ENCODE measurements around the gene BRME1. TPM values are rescaled to one million over a fixed set of nuclear protein-coding genes. Genes with fewer than 3 reads are reported as not detected.
"Not testable (repeated sequence)": the region's sequence is repeated elsewhere in the genome, so short reads cannot be mapped to it uniquely, and the experiment has no call there.

The BRME1 gene
- total RNA-seq, 2 experiments from 2014 or later, result 7.7 to 9.0 TPM

GRCh38 chr19:13923194-13923987, 17.5 kb upstream of the BRME1 start:
- POLR2A ChIA-PET, result no interaction called here
- intact Hi-C loops (cut with micrococcal nuclease), result no loop called here
- CTCF ChIA-PET, result interaction anchor here (1.1 to 1.5 kb wide), 2 partner anchors 125 to 136 kb away, joined by 3 to 4 read pairs; no protein-coding TSS in a partner anchor
- H3K36me3 Mint-ChIP-seq, result peaks cover 47% of the 10 kb centered on the region
- no peaks in the 10 kb centered on the region for H3K4me1 Mint-ChIP-seq (ENCODE audit: low read depth)
- no peak overlapping the region for H3K27ac Mint-ChIP-seq
- H3K9me3 Mint-ChIP-seq, result peaks cover 7% of the 10 kb centered on the region
- H3K27me3 Mint-ChIP-seq, result no peaks in the 10 kb centered on the region
- DNase-seq, result no peak
- H3K4me3 Mint-ChIP-seq, result no peak overlapping the region

- CTCF ChIA-PET, result interaction anchor here (1.1 to 1.7 kb wide), 3 partner anchors 15 to 151 kb away, joined by 3 to 4 read pairs (median 3); partner anchors contain the start of gene MISP3
- H3K27me3 Mint-ChIP-seq; POLR2A ChIA-PET; H3K4me3 Mint-ChIP-seq; intact Hi-C loops (cut with micrococcal nuclease); H3K27ac Mint-ChIP-seq; H3K4me1 Mint-ChIP-seq (ENCODE audit: low read depth); H3K9me3 Mint-ChIP-seq; DNase-seq: not testable (repeated sequence)
- H3K36me3 Mint-ChIP-seq, result peaks cover 40% of the 10 kb centered on the region
Measured at GRCh38 chr19:13922118-13922517, 16.2 kb upstream of the BRME1 start.

GRCh38 chr19:13920940-13921747, 15.2 kb upstream of the BRME1 start:
- DNase-seq, result peak; percentile 56
- POLR2A ChIA-PET, result interaction anchor here (0.6 kb wide), 1 partner anchor 12 kb away, joined by 5 read pairs; no protein-coding TSS in a partner anchor
- CTCF ChIA-PET, result interaction anchor here (0.6 to 1.7 kb wide), 5 partner anchors 14 to 1156 kb away, joined by 3 to 4 read pairs (median 3); partner anchors contain the start of gene MISP3
- Mint-ChIP-seq H3K36me3 (peaks cover 34% of the 10 kb centered on the region), H3K4me3 (no peak overlapping the region), H3K4me1 (ENCODE audit: low read depth) (no peaks in the 10 kb centered on the region), H3K27ac (peak overlapping the region; percentile 51), H3K27me3 (no peaks in the 10 kb centered on the region), H3K9me3 (peaks cover 7% of the 10 kb centered on the region)
- intact Hi-C loops (cut with micrococcal nuclease), result no loop called here

GRCh38 chr19:13920524-13920923, 14.6 kb upstream of the BRME1 start:
- POLR2A ChIA-PET, result interaction anchor here (0.6 kb wide), 1 partner anchor 12 kb away, joined by 5 read pairs; no protein-coding TSS in a partner anchor
- peaks cover 34% of the 10 kb centered on the region for H3K36me3 Mint-ChIP-seq
- CTCF ChIA-PET, result interaction anchor here (0.6 to 1.7 kb wide), 4 partner anchors 14 to 1155 kb away, joined by 3 to 4 read pairs (median 4); no protein-coding TSS in a partner anchor

GRCh38 chr19:13918726-13919411, 13.0 kb upstream of the BRME1 start:
- H3K27me3 Mint-ChIP-seq, result no peaks in the 10 kb centered on the region
- POLR2A ChIA-PET, result no interaction called here

More at GRCh38 chr19:13920524-13920923, 14.6 kb upstream of the BRME1 start:
- intact Hi-C loops (cut with micrococcal nuclease), result no loop called here
- Mint-ChIP-seq H3K4me1 (ENCODE audit: low read depth) (no peaks in the 10 kb centered on the region), H3K4me3 (no peak overlapping the region), H3K9me3 (peaks cover 7% of the 10 kb centered on the region), H3K27me3 (no peaks in the 10 kb centered on the region), H3K27ac (no peak overlapping the region)
- DNase-seq, result no peak

GRCh38 chr19:13917888-13918406, 12.0 kb upstream of the BRME1 start:
- intact Hi-C loops (cut with micrococcal nuclease), result no loop called here
- DNase-seq, result no peak
- H3K36me3 Mint-ChIP-seq, result peaks cover 29% of the 10 kb centered on the region
- H3K4me3 Mint-ChIP-seq, result no peak overlapping the region
- no peaks in the 10 kb centered on the region for H3K4me1 Mint-ChIP-seq (ENCODE audit: low read depth)
- H3K27ac Mint-ChIP-seq, result no peak overlapping the region
- POLR2A ChIA-PET, result no interaction called here
- H3K27me3 Mint-ChIP-seq, result no peaks in the 10 kb centered on the region
- peaks cover 7% of the 10 kb centered on the region for H3K9me3 Mint-ChIP-seq
- CTCF ChIA-PET, result interaction anchor here (0.6 to 0.8 kb wide), 2 partner anchors 16 to 554 kb away, joined by 3 read pairs; no protein-coding TSS in a partner anchor

More at GRCh38 chr19:13918726-13919411, 13.0 kb upstream of the BRME1 start:
- intact Hi-C loops (cut with micrococcal nuclease), result no loop called here
- Mint-ChIP-seq H3K36me3 (peaks cover 31% of the 10 kb centered on the region), H3K4me3 (no peak overlapping the region), H3K4me1 (ENCODE audit: low read depth) (no peaks in the 10 kb centered on the region), H3K27ac (no peak overlapping the region), H3K9me3 (peaks cover 7% of the 10 kb centered on the region)
- CTCF ChIA-PET, result interaction anchor here (0.6 to 0.8 kb wide), 3 partner anchors 16 to 553 kb away, joined by 3 read pairs; no protein-coding TSS in a partner anchor
- no peak for DNase-seq

GRCh38 chr19:13914777-13915176, 8.9 kb upstream of the BRME1 start:
- Mint-ChIP-seq H3K4me1 (ENCODE audit: low read depth) (no peaks in the 10 kb centered on the region), H3K27me3 (no peaks in the 10 kb centered on the region), H3K36me3 (peaks cover 18% of the 10 kb centered on the region), H3K9me3 (no peaks in the 10 kb centered on the region), H3K4me3 (no peak overlapping the region), H3K27ac (no peak overlapping the region)
- intact Hi-C loops (cut with micrococcal nuclease), result no loop called here
- POLR2A ChIA-PET, result no interaction called here
- CTCF ChIA-PET, result interaction anchor here (1.5 kb wide), 1 partner anchor 157 kb away, joined by 3 read pairs; the partner anchor contains the start of gene MISP3
- no peak for DNase-seq

- Mint-ChIP-seq H3K9me3 (no peaks in the 10 kb centered on the region), H3K27ac (no peak overlapping the region), H3K36me3 (peaks cover 20% of the 10 kb centered on the region), H3K27me3 (no peaks in the 10 kb centered on the region), H3K4me1 (ENCODE audit: low read depth) (no peaks in the 10 kb centered on the region), H3K4me3 (no peak overlapping the region)
- POLR2A ChIA-PET, result no interaction called here
- intact Hi-C loops (cut with micrococcal nuclease), result no loop called here
- no peak for DNase-seq
- CTCF ChIA-PET, result interaction anchor here (1.5 kb wide), 1 partner anchor 159 kb away, joined by 3 read pairs; the partner anchor contains the start of gene MISP3
Measured at GRCh38 chr19:13913352-13913751, 7.4 kb upstream of the BRME1 start.

- ChIA-PET POLR2A (interaction anchor here (0.7 kb wide), 1 partner anchor 12 kb away, joined by 5 read pairs; no protein-coding TSS in a partner anchor), CTCF (interaction anchor here (0.6 kb wide), 1 partner anchor 139 kb away, joined by 3 read pairs; no protein-coding TSS in a partner anchor)
- H3K36me3 Mint-ChIP-seq, result peaks cover 21% of the 10 kb centered on the region
- intact Hi-C loops (cut with micrococcal nuclease), result no loop called here
- no peaks in the 10 kb centered on the region for H3K9me3 Mint-ChIP-seq
- peaks cover 20% of the 10 kb centered on the region for H3K4me1 Mint-ChIP-seq (ENCODE audit: low read depth)
- DNase-seq, result no peak
- H3K4me3 Mint-ChIP-seq, result no peak overlapping the region
- no peaks in the 10 kb centered on the region for H3K27me3 Mint-ChIP-seq
- H3K27ac Mint-ChIP-seq, result no peak overlapping the region
Measured at GRCh38 chr19:13909430-13909829, 3.5 kb upstream of the BRME1 start.

GRCh38 chr19:13908674-13909073, 2.8 kb upstream of the BRME1 start:
- intact Hi-C loops (cut with micrococcal nuclease), result no loop called here
- Mint-ChIP-seq H3K9me3 (no peaks in the 10 kb centered on the region), H3K27ac (no peak overlapping the region)

GRCh38 chr19:13906910-13907309, 993 bp upstream of the BRME1 start:
- intact Hi-C loops (cut with micrococcal nuclease), result loop anchor here (1.0 kb wide), 2 partner anchors 44 to 99 kb away; partner anchors contain the start of gene RFX1
- POLR2A ChIA-PET, result no interaction called here

More at GRCh38 chr19:13908674-13909073, 2.8 kb upstream of the BRME1 start:
- POLR2A ChIA-PET, result interaction anchor here (0.6 to 0.7 kb wide), 2 partner anchors 12 to 47 kb away, joined by 4 to 5 read pairs; no protein-coding TSS in a partner anchor
- no peaks in the 10 kb centered on the region for H3K27me3 Mint-ChIP-seq
- H3K36me3 Mint-ChIP-seq, result peaks cover 21% of the 10 kb centered on the region
- DNase-seq, result no peak
- CTCF ChIA-PET, result interaction anchor here (0.6 kb wide), 1 partner anchor 140 kb away, joined by 3 read pairs; no protein-coding TSS in a partner anchor
- no peak overlapping the region for H3K4me3 Mint-ChIP-seq
- peaks cover 20% of the 10 kb centered on the region for H3K4me1 Mint-ChIP-seq (ENCODE audit: low read depth)

More at GRCh38 chr19:13906910-13907309, 993 bp upstream of the BRME1 start:
- H3K36me3 Mint-ChIP-seq, result peaks cover 15% of the 10 kb centered on the region
- peak overlapping the region; percentile 83 for H3K4me3 Mint-ChIP-seq
- no peak for DNase-seq
- no peak overlapping the region for H3K27ac Mint-ChIP-seq
- H3K27me3 Mint-ChIP-seq, result no peaks in the 10 kb centered on the region
- no peaks in the 10 kb centered on the region for H3K9me3 Mint-ChIP-seq
- CTCF ChIA-PET, result interaction anchor here (0.7 to 1.6 kb wide), 4 partner anchors 15 to 152 kb away, joined by 4 to 7 read pairs (median 4); no protein-coding TSS in a partner anchor
- peaks cover 23% of the 10 kb centered on the region for H3K4me1 Mint-ChIP-seq (ENCODE audit: low read depth)
